ENCODE measurements around the gene SEL1L3.

SEL1L3 gene

GRCh38 chr4:25809996-25810395 lies 52.8 kb downstream of the SEL1L3 start:
- no peak overlapping the region for H3K4me3 ChIP-seq (ENCODE audit: control insufficient read depth, low read depth, low read length)
- TF ChIP-seq CTCF (conservative IDR thresholded peaks at IDR 0.05; ENCODE audit: control insufficient read depth, insufficient read depth, low read depth, low read length), result no peak
- DNase-seq (ENCODE audit: low read depth), result no peak

- DNase-seq (ENCODE audit: low read depth), result no peak
- TF ChIP-seq CTCF (conservative IDR thresholded peaks at IDR 0.05; ENCODE audit: control insufficient read depth, insufficient read depth, low read depth, low read length), result no peak
- no peak overlapping the region for H3K4me3 ChIP-seq (ENCODE audit: control insufficient read depth, low read depth, low read length)
Observed at GRCh38 chr4:25807102-25807728, 55.6 kb downstream of the SEL1L3 start.

- no peak overlapping the region for H3K4me3 ChIP-seq (ENCODE audit: control insufficient read depth, low read depth, low read length)
- no peak for DNase-seq (ENCODE audit: low read depth)
- TF ChIP-seq CTCF (conservative IDR thresholded peaks at IDR 0.05; ENCODE audit: control insufficient read depth, insufficient read depth, low read depth, low read length), result no peak
Observed at GRCh38 chr4:25805255-25805860, 57.4 kb downstream of the SEL1L3 start.

GRCh38 chr4:25803720-25804225 lies 59.0 kb downstream of the SEL1L3 start:
- no peak overlapping the region for H3K4me3 ChIP-seq (ENCODE audit: control insufficient read depth, low read depth, low read length)
- no peak for DNase-seq (ENCODE audit: low read depth)
- TF ChIP-seq CTCF (conservative IDR thresholded peaks at IDR 0.05; ENCODE audit: control insufficient read depth, insufficient read depth, low read depth, low read length), result no peak

GRCh38 chr4:25801594-25801993 lies 61.2 kb downstream of the SEL1L3 start:
- TF ChIP-seq CTCF (conservative IDR thresholded peaks at IDR 0.05; ENCODE audit: control insufficient read depth, insufficient read depth, low read depth, low read length), result peak; percentile 3
- DNase-seq (ENCODE audit: low read depth), result no peak
- no peak overlapping the region for H3K4me3 ChIP-seq (ENCODE audit: control insufficient read depth, low read depth, low read length)

GRCh38 chr4:25800245-25800644 lies 62.5 kb downstream of the SEL1L3 start:
- TF ChIP-seq CTCF (conservative IDR thresholded peaks at IDR 0.05; ENCODE audit: control insufficient read depth, insufficient read depth, low read depth, low read length), result no peak
- no peak overlapping the region for H3K4me3 ChIP-seq (ENCODE audit: control insufficient read depth, low read depth, low read length)
- DNase-seq (ENCODE audit: low read depth), result no peak

Measured in fibroblast of mammary gland (primary cell).